H1 (cell line): ENCODE data around the gene SNED1. TPM values are rescaled to one million over a fixed set of nuclear protein-coding genes. Genes with fewer than 3 reads are reported as not detected.

Source experiments
- CEBPB ChIP-seq: IDR thresholded peaks from 2 replicates; pipeline ENCODE4 v1.6.1; 2012; ENCODE audit warnings: low read depth, low read length
- CHD7 ChIP-seq: fragments of 300-600 bp; sonication (generic); IDR thresholded peaks from 2 replicates; pipeline ENCODE4 v1.7.1; 2012; ENCODE audit warnings: low read length, moderate library complexity, mild to moderate bottlenecking, inconsistent platforms; ENCODE audit not compliant: insufficient replicate concordance
- E2F6 ChIP-seq: IDR thresholded peaks from 2 replicates; pipeline ENCODE4 v1.6.1; 2012; ENCODE audit warnings: inconsistent platforms
- HDAC6 ChIP-seq: IDR thresholded peaks from one replicate; pipeline ENCODE4 v1.7.1; 2012; ENCODE audit warnings: low read depth, mild to moderate bottlenecking, inconsistent platforms, low read length, moderate library complexity
- JUND ChIP-seq: IDR thresholded peaks from 2 replicates; pipeline ENCODE4 v1.6.1; 2011; ENCODE audit warnings: mild to moderate bottlenecking, improper control_type of control experiment, low read length
- KDM4A ChIP-seq: IDR thresholded peaks from one replicate; pipeline ENCODE4 v1.7.1; 2012; ENCODE audit warnings: low read depth, mild to moderate bottlenecking, moderate library complexity, low read length, inconsistent platforms; ENCODE audit not compliant: severe bottlenecking
- KDM5A ChIP-seq: fragments of 200-600 bp; IDR thresholded peaks from 2 replicates; pipeline ENCODE4 v1.7.1; 2012; ENCODE audit warnings: mild to moderate bottlenecking, low read length, inconsistent platforms, mixed read lengths
- MAFK ChIP-seq: IDR thresholded peaks from 2 replicates; pipeline ENCODE4 v1.6.1; 2012; ENCODE audit warnings: low read depth, mild to moderate bottlenecking, improper control_type of control experiment, low read length
- POLR2AphosphoS5 ChIP-seq: IDR thresholded peaks from 2 replicates; pipeline ENCODE4 v1.6.1; 2011; ENCODE audit warnings: low read depth, low read length
- RBBP5 ChIP-seq: IDR thresholded peaks from 2 replicates; pipeline ENCODE4 v1.7.1; 2012; ENCODE audit warnings: low read depth, mild to moderate bottlenecking, inconsistent platforms, low read length, moderate library complexity, borderline replicate concordance
- TEAD4 ChIP-seq: IDR thresholded peaks from 2 replicates; pipeline ENCODE4 v1.6.1; 2012; ENCODE audit warnings: low read depth, low read length, inconsistent platforms, mixed read lengths
- polyA plus RNA-seq, 7 experiments: library from polyadenylated mRNA; depleted of rRNA in 3 of 7; stranded (reverse) in 5 of 7; unstranded in 2 of 7; fragments of >200 nt in 5 of 7; fragments of 200-250 nt in 2 of 7; gene quantifications; 1 replicate in 5 of 7; 2 replicates in 1 of 7; 4 replicates in 1 of 7; pipeline versions ENCODE4 v1.2.1 to v1.2.3, GENCODE V29; 2011 to 2013; ENCODE audit warnings: missing spikeins in 2 of 7, mixed read lengths in 2 of 7
- total RNA-seq: library from RNA; stranded (reverse); fragmentation: NEBNext Ultra II Directional; extraction: Animal tissue kit (Norgen Biotek cat#: 25700); gene quantifications from 2 replicates; pipeline ENCODE4 v1.2.1, GENCODE V29; 2021

SNED1 gene
- total and polyA plus RNA-seq, 2 of the 8 experiments (the other 6 are each of a cell fraction or from before 2014, with no cell fraction given), result 1.9 TPM

GRCh38 chr2:241081643-241082340 is 83.4 kb downstream of the SNED1 start (continued):
- TF ChIP-seq CHD7 (no peak), POLR2AphosphoS5 (no peak), KDM4A (no peak), RBBP5 (no peak), KDM5A (no peak), E2F6 (no peak), HDAC6 (no peak), MAFK (no peak), CEBPB (no peak), TEAD4 (no peak), JUND (no peak)
